HG02981 (cell line): ENCODE measurements around the gene MARCHF10.

Experiments
- ATAC-seq: cut with Tn5 transposase; IDR thresholded peaks from one replicate; pipeline ENCODE4 v1.9.1; 2021; ENCODE audit warnings: mild to moderate bottlenecking, moderate library complexity; ENCODE audit not compliant: unreplicated experiment

MARCHF10 gene

GRCh38 chr17:62720126-62720850 is 87.8 kb downstream of the MARCHF10 start:
- ATAC-seq, result no peak

GRCh38 chr17:62719586-62719985 is 88.5 kb downstream of the MARCHF10 start:
- no peak for ATAC-seq

GRCh38 chr17:62718429-62718828 is 89.7 kb downstream of the MARCHF10 start:
- no peak for ATAC-seq

GRCh38 chr17:62717889-62718288 is 90.2 kb downstream of the MARCHF10 start:
- ATAC-seq, result no peak

GRCh38 chr17:62717589-62717855 is 90.6 kb downstream of the MARCHF10 start:
- ATAC-seq, result no peak

GRCh38 chr17:62716834-62717588 is 91.1 kb downstream of the MARCHF10 start:
- ATAC-seq, result no peak

GRCh38 chr17:62715882-62716390 is 92.2 kb downstream of the MARCHF10 start:
- ATAC-seq, result no peak

- ATAC-seq, result no peak
Measured at GRCh38 chr17:62714016-62714777, 93.9 kb downstream of the MARCHF10 start.

- ATAC-seq, result no peak
Measured at GRCh38 chr17:62713086-62713881, 94.8 kb downstream of the MARCHF10 start.

- ATAC-seq, result no peak
Measured at GRCh38 chr17:62712171-62712581, 95.9 kb downstream of the MARCHF10 start.

- no peak for ATAC-seq
Measured at GRCh38 chr17:62708587-62708986, 99.5 kb downstream of the MARCHF10 start.

GRCh38 chr17:62707425-62707739 is 100.7 kb downstream of the MARCHF10 start:
- no peak for ATAC-seq

- ATAC-seq, result no peak
Measured at GRCh38 chr17:62706598-62707424, 101.3 kb downstream of the MARCHF10 start.

GRCh38 chr17:62705778-62706597 is 102.1 kb downstream of the MARCHF10 start:
- ATAC-seq, result no peak

- no peak for ATAC-seq
Measured at GRCh38 chr17:62705156-62705777, 102.8 kb downstream of the MARCHF10 start.

GRCh38 chr17:62704381-62704971 is 103.6 kb downstream of the MARCHF10 start:
- no peak for ATAC-seq

GRCh38 chr17:62703776-62704380 is 104.2 kb downstream of the MARCHF10 start:
- peak; percentile 84 for ATAC-seq

- ATAC-seq, result no peak
Measured at GRCh38 chr17:62703261-62703775, 104.8 kb downstream of the MARCHF10 start.
